ENCODE data around the gene ZNF514.
"Not testable (repeated sequence)": the region's sequence is repeated elsewhere in the genome, so short reads cannot be mapped to it uniquely, and the experiment has no call there.

The ZNF514 gene

GRCh38 chr2:95138702-95139101, 20.9 kb downstream of the ZNF514 start:
- DNase-seq (ENCODE audit: low spot score), result no peak

- no peak for DNase-seq (ENCODE audit: low spot score)
These were observed 37.5 kb downstream of the ZNF514 start for GRCh38 chr2:95122197-95122551.

- DNase-seq (ENCODE audit: low spot score), result peak; percentile 79
These were observed 38.0 kb downstream of the ZNF514 start, which contains the start of gene MRPS5 for GRCh38 chr2:95121407-95122196. MRPS5 (minus strand) TSS chr2:95121808; CDS start chr2:95121791, 17 bp downstream.

GRCh38 chr2:95121093-95121406, 38.6 kb downstream of the ZNF514 start:
- peak; percentile 16 for DNase-seq (ENCODE audit: low spot score)

- peak; percentile 83 for DNase-seq (ENCODE audit: low spot score)
These were observed 44.2 kb downstream of the ZNF514 start for GRCh38 chr2:95115418-95115817.

- no peak for DNase-seq (ENCODE audit: low spot score)
These were observed 46.2 kb downstream of the ZNF514 start for GRCh38 chr2:95113464-95113863.

- DNase-seq (ENCODE audit: low spot score), result no peak
These were observed 49.3 kb downstream of the ZNF514 start for GRCh38 chr2:95110395-95110794.

GRCh38 chr2:95109260-95109659, 50.4 kb downstream of the ZNF514 start:
- no peak for DNase-seq (ENCODE audit: low spot score)

- DNase-seq (ENCODE audit: low spot score), result no peak
These were observed 53.6 kb downstream of the ZNF514 start for GRCh38 chr2:95106081-95106480.

- no peak for DNase-seq (ENCODE audit: low spot score)
These were observed 55.0 kb downstream of the ZNF514 start for GRCh38 chr2:95104606-95105005.

- no peak for DNase-seq (ENCODE audit: low spot score)
These were observed 59.7 kb downstream of the ZNF514 start for GRCh38 chr2:95099910-95100309.

- DNase-seq (ENCODE audit: low spot score), result not testable (repeated sequence)
These were observed 61.4 kb downstream of the ZNF514 start for GRCh38 chr2:95098273-95098672.

Data from cerebellar cortex (tissue), 1 donor.